ENCODE results near the gene SLC6A4.

GRCh38 chr17:30208214-30208613, 27.3 kb downstream of the SLC6A4 start:
- TF ChIP-seq CTCF (IDR thresholded peaks at IDR 0.05), result no peak
- TF ChIP-seq POLR2A (IDR thresholded peaks at IDR 0.05), result no peak
